Endodermal cell (in vitro differentiated cells): ENCODE results near the gene SKIL. TPM values are rescaled to one million over a fixed set of nuclear protein-coding genes. Genes with fewer than 3 reads are reported as not detected.

Experiments used
- DNase-seq: peaks from one replicate; pipeline ENCODE4 v3.0.0-alpha.2; 2017
- H3K27ac ChIP-seq: 2 replicates; pipeline ENCODE4 v1.5.1; 2013; ENCODE audit warnings: mild to moderate bottlenecking, low read depth, low read length, moderate library complexity
- H3K27me3 ChIP-seq: 2 replicates; pipeline ENCODE4 v1.6.1; 2013; ENCODE audit warnings: mild to moderate bottlenecking, low read length, moderate library complexity; ENCODE audit not compliant: insufficient read depth, control insufficient read depth, poor library complexity, severe bottlenecking
- H3K36me3 ChIP-seq: 2 replicates; pipeline ENCODE4 v1.7.0; 2013; ENCODE audit warnings: mild to moderate bottlenecking, low read length, moderate library complexity; ENCODE audit not compliant: control insufficient read depth, insufficient read depth
- H3K4me1 ChIP-seq: one replicate; pipeline ENCODE4 v1.7.0; 2013; ENCODE audit warnings: low read length; ENCODE audit not compliant: control insufficient read depth, insufficient read depth
- H3K4me3 ChIP-seq: 2 replicates; pipeline ENCODE4 v1.5.1; 2013; ENCODE audit warnings: mild to moderate bottlenecking, low read length, moderate library complexity
- H3K9ac ChIP-seq: 2 replicates; pipeline ENCODE4 v1.6.1; 2013; ENCODE audit warnings: mild to moderate bottlenecking, low read length, moderate library complexity; ENCODE audit not compliant: poor library complexity, severe bottlenecking; ENCODE audit errors: extremely low read depth
- H3K9me3 ChIP-seq: 2 replicates; pipeline ENCODE4 v1.6.1; 2013; ENCODE audit warnings: mild to moderate bottlenecking, low read length, moderate library complexity; ENCODE audit not compliant: control insufficient read depth
- H3K27ac Mint-ChIP-seq: 2 replicates; pipeline ENCODE4 v1.8.0; 2020; ENCODE audit warnings: mixed read lengths
- H3K27me3 Mint-ChIP-seq: 2 replicates; pipeline ENCODE4 v1.8.0; 2021; ENCODE audit warnings: mild to moderate bottlenecking, mixed read lengths; ENCODE audit not compliant: insufficient read depth
- H3K36me3 Mint-ChIP-seq: 2 replicates; pipeline ENCODE4 v1.8.0; 2020; ENCODE audit warnings: low read depth, mixed read lengths
- H3K4me1 Mint-ChIP-seq: 2 replicates; pipeline ENCODE4 v1.8.0; 2020; ENCODE audit warnings: mixed read lengths
- H3K4me3 Mint-ChIP-seq: 2 replicates; pipeline ENCODE4 v1.8.0; 2020; ENCODE audit warnings: mild to moderate bottlenecking, moderate library complexity, mixed read lengths
- H3K9me3 Mint-ChIP-seq: 2 replicates; pipeline ENCODE4 v1.8.0; 2020; ENCODE audit warnings: mild to moderate bottlenecking, mixed read lengths
- WGBS, 2 experiments: methylation state at CpG; one replicate each; pipeline versions ENCODE4 v1.1.5 to v1.1.7; 2013; ENCODE audit warnings: missing lambda C conversion rate in 2 of 2, mixed read lengths in 1 of 2; ENCODE audit not compliant: insufficient coverage in 1 of 2, insufficient read length in 1 of 2; 5-methylcytosine and 5-hydroxymethylcytosine counted together
- total RNA-seq, 2 donors: library from RNA; stranded (reverse); fragmentation: NEBNext Ultra II Directional in 1 of 2; extraction: Animal tissue kit (Norgen Biotek cat#: 25700) in 1 of 2; gene quantifications; 2 replicates in 1 of 2; 3 replicates in 1 of 2; pipeline ENCODE4 v1.2.1, GENCODE V29; 2021
- TF ChIP-seq, protein P1 (sequence below): fragments of 200-600 bp; sonication (generic); conservative IDR thresholded peaks from 2 replicates; pipeline ENCODE4 v1.5.0; 2021; ENCODE audit warnings: antibody characterized with exemption, mild to moderate bottlenecking

SKIL gene
- total RNA-seq, 2 donors from 2014 or later = 147 to 174 TPM

GRCh38 chr3:170317954-170318353 lies 39.6 kb upstream of the SKIL start:
- H3K4me1 Mint-ChIP-seq = peaks cover 25% of the 10 kb centered on the region
- H3K27me3 Mint-ChIP-seq = no peaks in the 10 kb centered on the region
- TF ChIP-seq, protein P1, sequence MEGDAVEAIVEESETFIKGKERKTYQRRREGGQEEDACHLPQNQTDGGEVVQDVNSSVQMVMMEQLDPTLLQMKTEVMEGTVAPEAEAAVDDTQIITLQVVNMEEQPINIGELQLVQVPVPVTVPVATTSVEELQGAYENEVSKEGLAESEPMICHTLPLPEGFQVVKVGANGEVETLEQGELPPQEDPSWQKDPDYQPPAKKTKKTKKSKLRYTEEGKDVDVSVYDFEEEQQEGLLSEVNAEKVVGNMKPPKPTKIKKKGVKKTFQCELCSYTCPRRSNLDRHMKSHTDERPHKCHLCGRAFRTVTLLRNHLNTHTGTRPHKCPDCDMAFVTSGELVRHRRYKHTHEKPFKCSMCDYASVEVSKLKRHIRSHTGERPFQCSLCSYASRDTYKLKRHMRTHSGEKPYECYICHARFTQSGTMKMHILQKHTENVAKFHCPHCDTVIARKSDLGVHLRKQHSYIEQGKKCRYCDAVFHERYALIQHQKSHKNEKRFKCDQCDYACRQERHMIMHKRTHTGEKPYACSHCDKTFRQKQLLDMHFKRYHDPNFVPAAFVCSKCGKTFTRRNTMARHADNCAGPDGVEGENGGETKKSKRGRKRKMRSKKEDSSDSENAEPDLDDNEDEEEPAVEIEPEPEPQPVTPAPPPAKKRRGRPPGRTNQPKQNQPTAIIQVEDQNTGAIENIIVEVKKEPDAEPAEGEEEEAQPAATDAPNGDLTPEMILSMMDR = no peak
- H3K9me3 Mint-ChIP-seq = peaks cover 8% of the 10 kb centered on the region
- 76 to 90% methylated on average over 3 of the region's 3 CpGs for WGBS, 2 experiments
- peaks cover 11% of the 10 kb centered on the region for H3K9me3 ChIP-seq
- no peak overlapping the region for H3K4me3 ChIP-seq
- H3K4me1 ChIP-seq = peaks cover 4% of the 10 kb centered on the region
- H3K27ac Mint-ChIP-seq = no peak overlapping the region
- no peak overlapping the region for H3K4me3 Mint-ChIP-seq
- no peak overlapping the region for H3K9ac ChIP-seq
- no peaks in the 10 kb centered on the region for H3K36me3 ChIP-seq
- H3K27ac ChIP-seq = no peak overlapping the region
- H3K36me3 Mint-ChIP-seq = peaks cover 2% of the 10 kb centered on the region
- H3K27me3 ChIP-seq = no peaks in the 10 kb centered on the region
- DNase-seq = no peak

DNA sequence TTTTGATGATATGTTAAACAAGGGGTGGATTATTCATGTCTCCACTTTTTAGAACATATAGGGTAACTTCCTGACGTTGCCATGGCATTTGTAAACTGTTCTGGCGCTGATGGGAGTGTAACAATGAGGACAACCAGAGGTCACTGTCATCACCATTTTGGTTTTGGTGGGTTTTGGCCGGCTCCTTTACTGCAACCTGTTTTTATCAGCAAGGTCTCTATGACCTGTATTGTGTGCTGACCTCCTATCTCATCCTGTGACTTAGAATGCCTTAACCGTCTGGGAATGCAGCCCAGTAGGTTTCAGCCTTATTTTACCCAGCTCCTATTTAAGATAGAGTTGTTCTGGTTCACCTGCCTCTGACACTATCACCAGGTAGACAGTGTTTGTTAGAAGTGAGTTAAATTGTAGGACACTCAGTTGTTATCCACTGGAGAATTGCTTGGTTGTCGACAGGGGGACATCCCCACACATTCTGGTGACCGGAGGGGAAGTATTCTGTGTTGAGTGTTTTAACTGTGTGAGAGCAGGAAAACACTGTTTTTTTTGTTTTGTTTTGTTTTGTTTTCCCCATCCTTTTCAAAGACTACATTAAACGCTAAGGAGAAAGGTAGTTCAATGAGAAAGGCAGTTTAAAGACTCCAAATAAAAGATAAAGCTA lies 36.9 kb upstream of the SKIL start:
- peaks cover 11% of the 10 kb centered on the region for H3K9me3 ChIP-seq
- H3K9ac ChIP-seq = peak overlapping the region; percentile 27
- peaks cover 27% of the 10 kb centered on the region for H3K4me1 Mint-ChIP-seq

GRCh38 chr3:170321321-170322034 lies 36.0 kb upstream of the SKIL start:
- Histone ChIP-seq H3K4me1 (peaks cover 4% of the 10 kb centered on the region), H3K4me3 (peak overlapping the region; percentile 14), H3K36me3 (no peaks in the 10 kb centered on the region), H3K27me3 (no peaks in the 10 kb centered on the region), H3K9ac (peak overlapping the region; percentile 27), H3K9me3 (peaks cover 19% of the 10 kb centered on the region), H3K27ac (peak overlapping the region; percentile 52)
- Mint-ChIP-seq H3K9me3 (peaks cover 22% of the 10 kb centered on the region), H3K27ac (peak overlapping the region; percentile 96), H3K27me3 (peaks cover 3% of the 10 kb centered on the region), H3K4me3 (no peak overlapping the region), H3K36me3 (peaks cover 2% of the 10 kb centered on the region), H3K4me1 (peaks cover 27% of the 10 kb centered on the region)
- TF ChIP-seq, protein P1 = no peak
- WGBS, 2 experiments = 84 to 86% methylated on average over 8 to 11 of the region's 11 CpGs
- DNase-seq = no peak

More for the DNA sequence above, 36.9 kb upstream of the SKIL start:
- Mint-ChIP-seq H3K36me3 (peaks cover 2% of the 10 kb centered on the region), H3K27ac (peak overlapping the region; percentile 96), H3K4me3 (peak overlapping the region; percentile 4), H3K9me3 (peaks cover 14% of the 10 kb centered on the region), H3K27me3 (peaks cover 3% of the 10 kb centered on the region)
- Histone ChIP-seq H3K27me3 (no peaks in the 10 kb centered on the region), H3K27ac (peak overlapping the region; percentile 34), H3K36me3 (no peaks in the 10 kb centered on the region), H3K4me3 (peak overlapping the region; percentile 14), H3K4me1 (peaks cover 4% of the 10 kb centered on the region)
- WGBS, 2 experiments = 68 to 71% methylated on average over 7 of the region's 7 CpGs
- DNase-seq = peak; percentile 71
- TF ChIP-seq, protein P1 = no peak
